HG03139 (cell line): ENCODE results near the gene AUTS2.
"Not testable (repeated sequence)": the region's sequence is repeated elsewhere in the genome, so short reads cannot be mapped to it uniquely, and the experiment has no call there.

Experiments used
- ATAC-seq: cut with Tn5 transposase; IDR thresholded peaks from one replicate; pipeline ENCODE4 v1.9.1; 2021; ENCODE audit not compliant: unreplicated experiment

AUTS2 gene

DNA sequence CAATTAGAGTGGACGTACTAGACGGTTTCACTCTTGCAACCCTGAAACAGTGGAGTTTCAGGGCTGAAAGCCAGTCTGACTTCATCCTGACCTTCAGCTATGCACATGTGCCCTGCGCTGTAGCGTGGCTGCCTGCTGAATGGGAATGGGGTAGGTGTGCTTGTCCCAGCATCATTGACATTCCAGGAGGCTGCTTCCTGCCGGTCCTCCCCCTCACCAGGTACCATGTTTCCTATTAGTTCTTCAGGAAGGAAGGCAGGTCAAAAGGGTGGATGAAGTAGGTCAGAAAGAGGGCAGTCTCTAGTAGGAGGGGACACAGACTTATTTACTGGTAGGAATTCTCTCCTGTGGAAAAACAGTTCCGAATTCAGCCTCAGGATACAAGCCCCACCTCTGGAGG, 981.9 kb downstream of the AUTS2 start:
- no peak for ATAC-seq

- ATAC-seq = no peak
These were observed 984.9 kb downstream of the AUTS2 start for GRCh38 chr7:70582927-70583895.

- ATAC-seq = no peak
These were observed 985.9 kb downstream of the AUTS2 start for GRCh38 chr7:70583965-70584883.

- ATAC-seq = no peak
These were observed 986.8 kb downstream of the AUTS2 start for GRCh38 chr7:70585071-70585470.

GRCh38 chr7:70586822-70587221, 988.5 kb downstream of the AUTS2 start:
- ATAC-seq = no peak

DNA sequence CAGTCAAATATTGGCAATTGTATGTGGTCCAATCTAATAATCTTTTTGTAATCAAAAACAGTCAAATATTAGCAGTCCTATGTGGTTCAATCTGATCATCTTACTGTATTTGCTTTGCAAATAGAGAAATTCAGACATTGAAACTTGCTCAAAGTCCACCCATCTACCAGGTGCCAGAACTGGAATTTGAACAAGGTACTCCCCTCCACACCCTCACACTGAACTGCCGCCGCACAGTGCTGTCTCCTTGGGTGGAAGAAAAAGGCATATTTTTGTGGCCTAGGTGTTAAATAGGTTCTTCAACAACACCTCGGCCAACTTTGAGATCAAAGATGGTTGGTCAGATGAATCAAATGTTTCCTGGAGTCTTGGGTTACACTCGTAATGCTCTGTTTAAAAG, 989.5 kb downstream of the AUTS2 start:
- no peak for ATAC-seq

GRCh38 chr7:70588191-70588921, 990.1 kb downstream of the AUTS2 start:
- no peak for ATAC-seq

- ATAC-seq = no peak
These were observed 990.7 kb downstream of the AUTS2 start for GRCh38 chr7:70589010-70589409.

DNA sequence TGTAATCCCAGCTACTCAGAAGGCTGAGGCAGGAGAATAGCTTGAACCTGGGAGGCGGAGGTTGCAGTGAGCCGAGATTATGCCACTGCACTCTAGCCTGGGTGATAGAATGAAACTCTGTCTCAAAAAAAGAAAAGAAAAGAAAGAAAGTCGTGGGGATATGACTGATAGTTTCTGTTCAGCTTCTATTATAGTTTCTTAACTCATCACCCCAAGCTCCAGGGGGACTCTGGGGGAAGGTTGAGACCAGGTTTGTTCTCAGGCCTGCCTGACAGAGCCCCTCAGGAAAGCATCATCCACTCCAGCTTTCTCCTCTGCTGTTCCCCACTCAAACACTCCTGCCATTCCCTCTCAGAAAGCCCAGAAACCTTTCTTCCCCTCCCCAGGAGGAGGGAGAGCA, 991.3 kb downstream of the AUTS2 start:
- no peak for ATAC-seq

GRCh38 chr7:70590126-70590854, 992.0 kb downstream of the AUTS2 start:
- ATAC-seq = no peak

- ATAC-seq = no peak
These were observed 993.4 kb downstream of the AUTS2 start for GRCh38 chr7:70591643-70592042.

DNA sequence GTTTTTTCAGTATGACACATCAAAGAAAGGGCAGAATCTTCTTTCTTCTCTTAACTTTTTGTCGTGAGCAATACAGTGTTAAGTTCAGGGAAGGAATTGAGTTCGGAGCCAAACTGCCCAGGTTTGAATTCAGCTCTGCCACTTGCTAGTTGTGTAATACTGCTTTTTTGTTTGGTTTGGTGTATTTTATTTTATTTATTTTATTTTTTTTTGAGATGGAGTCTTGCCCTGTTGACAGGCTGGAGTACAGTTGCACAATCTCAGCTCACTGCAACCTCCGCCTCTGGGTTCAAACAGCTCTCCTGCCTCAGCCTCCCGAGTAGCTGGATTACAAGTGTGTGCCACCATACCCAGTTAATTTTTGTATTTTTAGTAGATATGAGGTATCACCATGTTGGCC, 993.9 kb downstream of the AUTS2 start:
- ATAC-seq = no peak

DNA sequence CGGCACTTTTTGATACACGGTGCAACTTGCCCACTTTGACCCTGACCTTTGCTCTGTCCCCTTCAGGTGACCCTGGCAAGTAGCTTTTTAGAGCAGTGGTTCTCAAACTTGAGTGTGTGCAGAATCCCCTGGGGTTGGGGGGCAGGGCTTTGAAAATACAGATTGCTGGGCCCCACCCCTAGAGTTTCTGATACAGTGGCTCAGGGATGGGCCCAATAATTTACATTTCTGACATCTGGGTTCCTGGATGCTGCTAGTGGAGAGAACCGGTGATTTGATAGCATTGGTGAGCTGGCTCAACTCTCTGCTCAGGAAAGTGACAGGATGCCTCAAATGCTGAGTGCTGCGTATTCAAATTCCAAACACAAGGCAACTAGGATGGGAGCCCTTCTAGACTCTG, 995.9 kb downstream of the AUTS2 start:
- no peak for ATAC-seq

- not testable (repeated sequence) for ATAC-seq
These were observed 996.6 kb downstream of the AUTS2 start for GRCh38 chr7:70594885-70595284.

DNA sequence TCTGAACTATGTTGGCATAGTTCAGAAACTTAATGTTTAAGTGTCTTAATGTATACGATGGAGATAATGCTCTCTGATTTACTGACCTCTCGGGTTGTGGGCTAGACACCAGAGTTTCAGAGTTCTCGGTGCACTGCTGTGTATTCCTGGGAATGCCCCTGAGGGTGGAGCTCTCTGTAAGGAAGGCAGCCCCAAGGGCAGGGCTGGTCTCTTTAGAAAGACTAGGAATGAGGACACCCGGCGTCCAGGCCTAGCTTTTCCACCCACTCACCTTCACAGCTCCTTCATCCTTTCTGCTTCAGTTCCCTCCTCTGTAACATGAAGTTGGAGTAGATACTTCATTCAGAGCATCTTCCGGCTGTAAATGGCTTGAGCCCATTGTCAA, 997.1 kb downstream of the AUTS2 start:
- no peak for ATAC-seq

- no peak for ATAC-seq
These were observed 997.7 kb downstream of the AUTS2 start for GRCh38 chr7:70595755-70596597.

DNA sequence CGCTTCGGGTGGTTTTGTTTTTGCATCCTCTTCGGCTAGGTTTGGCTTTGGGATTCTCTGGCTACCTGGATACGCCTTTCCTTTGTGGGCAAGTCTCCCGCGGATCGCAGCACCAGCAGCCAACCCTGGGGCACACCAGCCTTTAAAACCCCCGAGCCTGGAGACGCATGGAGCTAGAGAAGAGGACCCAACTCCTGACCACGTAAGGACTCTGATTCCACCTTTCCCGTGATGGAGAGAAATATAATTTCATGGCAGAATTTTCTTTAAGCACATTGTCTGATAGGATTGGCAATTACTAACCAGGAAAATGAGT, 998.3 kb downstream of the AUTS2 start:
- ATAC-seq = no peak

GRCh38 chr7:70597066-70597465, 998.8 kb downstream of the AUTS2 start:
- ATAC-seq = no peak

- no peak for ATAC-seq
These were observed 1000.7 kb downstream of the AUTS2 start for GRCh38 chr7:70598976-70599375.
